Inferior parietal cortex (tissue), 1 donor: ENCODE results near the gene C5orf15.
A peak's percentile ranks its signal among the peaks of the same experiment; 100 is the strongest.
"Not testable (repeated sequence)": the region's sequence is repeated elsewhere in the genome, so short reads cannot be mapped to it uniquely, and the experiment has no call there.

Experiments used
- DNase-seq: peaks from one replicate; pipeline ENCODE4 v3.0.0-alpha.2; 2016; ENCODE audit errors: extremely low spot score

Gene C5orf15

DNA sequence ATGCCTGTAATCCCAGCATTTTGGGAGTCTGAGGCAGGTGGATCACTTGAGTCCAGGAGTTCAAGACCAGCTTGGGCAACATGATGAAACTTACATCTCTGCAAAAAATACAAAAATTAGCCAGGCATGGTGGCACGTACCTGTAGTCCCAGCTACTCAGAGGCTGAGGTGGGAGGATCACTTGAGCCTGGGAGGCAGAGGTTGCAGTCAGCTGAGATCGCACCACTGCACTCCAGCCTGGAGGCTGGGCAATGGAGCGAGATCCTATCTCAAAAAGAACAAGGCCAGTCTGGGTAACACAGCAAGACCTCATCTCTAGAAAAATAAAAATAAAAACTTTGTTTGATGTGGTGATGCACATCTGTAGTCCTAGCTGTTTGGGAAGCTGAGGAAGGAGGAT is 30.8 kb downstream of the C5orf15 start:
- not testable (repeated sequence) for DNase-seq

DNA sequence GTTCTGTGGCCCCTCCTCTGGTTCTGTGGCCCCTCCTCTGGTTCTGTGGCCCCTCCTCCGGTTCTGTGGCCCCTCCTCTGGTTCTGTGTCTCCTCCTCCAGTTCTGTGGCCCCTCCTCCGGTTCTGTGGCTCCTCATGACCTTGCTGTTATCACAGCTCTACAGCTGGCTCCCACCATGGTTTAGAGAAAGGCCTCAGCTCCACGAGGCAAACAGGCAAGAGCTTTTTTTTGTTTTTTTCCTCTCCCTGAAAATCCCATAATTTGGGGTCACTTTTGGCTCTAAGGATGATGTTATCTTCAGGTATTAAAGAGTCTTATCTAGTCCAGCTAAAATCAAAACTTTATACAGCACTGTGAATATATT is 31.8 kb downstream of the C5orf15 start:
- no peak for DNase-seq

DNA sequence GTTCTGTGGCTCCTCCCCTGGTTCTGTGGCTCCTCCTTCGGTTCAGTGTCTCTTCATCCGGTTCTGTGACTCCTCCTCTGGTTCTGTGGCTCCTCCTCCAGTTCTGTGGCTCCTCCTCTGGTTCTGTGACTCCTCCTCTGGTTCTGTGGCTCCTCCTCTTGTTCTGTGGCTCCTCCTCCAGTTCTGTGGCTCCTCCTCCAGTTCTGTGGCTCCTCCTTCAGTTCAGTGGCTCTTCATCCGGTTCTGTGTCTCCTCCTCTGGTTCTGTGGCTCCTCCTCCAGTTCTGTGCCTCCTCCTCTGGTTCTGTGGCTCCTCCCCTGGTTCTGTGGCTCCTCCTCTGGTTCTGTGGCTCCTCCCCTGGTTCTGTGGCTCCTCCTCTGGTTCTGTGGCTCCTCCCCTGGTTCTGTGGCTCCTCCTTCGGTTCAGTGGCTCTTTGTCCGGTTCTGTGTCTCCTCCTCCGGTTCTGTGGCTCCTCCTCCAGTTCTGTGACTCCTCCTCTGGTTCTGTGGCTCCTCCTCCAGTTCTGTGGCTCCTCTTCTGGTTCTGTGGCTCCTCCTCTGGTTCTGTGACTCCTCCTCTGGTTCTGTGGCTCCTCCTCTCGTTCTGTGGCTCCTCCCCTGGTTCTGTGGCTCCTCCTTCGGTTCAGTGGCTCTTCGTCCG is 32.3 kb downstream of the C5orf15 start:
- DNase-seq, result not testable (repeated sequence)

DNA sequence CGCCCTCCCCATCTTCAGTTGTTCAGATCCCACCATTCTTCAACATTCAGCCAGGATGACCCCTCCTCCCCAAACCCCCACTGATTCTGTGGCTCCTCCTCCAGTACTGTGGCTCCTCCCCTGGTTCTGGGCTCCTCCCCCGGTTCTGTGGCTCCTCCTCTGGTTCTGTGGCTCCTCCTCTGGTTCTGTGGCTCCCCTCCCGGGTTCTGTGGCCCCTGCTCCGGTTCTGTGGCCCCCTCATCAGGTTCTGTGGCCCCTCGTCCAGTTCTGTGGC is 32.8 kb downstream of the C5orf15 start:
- no peak for DNase-seq

DNA sequence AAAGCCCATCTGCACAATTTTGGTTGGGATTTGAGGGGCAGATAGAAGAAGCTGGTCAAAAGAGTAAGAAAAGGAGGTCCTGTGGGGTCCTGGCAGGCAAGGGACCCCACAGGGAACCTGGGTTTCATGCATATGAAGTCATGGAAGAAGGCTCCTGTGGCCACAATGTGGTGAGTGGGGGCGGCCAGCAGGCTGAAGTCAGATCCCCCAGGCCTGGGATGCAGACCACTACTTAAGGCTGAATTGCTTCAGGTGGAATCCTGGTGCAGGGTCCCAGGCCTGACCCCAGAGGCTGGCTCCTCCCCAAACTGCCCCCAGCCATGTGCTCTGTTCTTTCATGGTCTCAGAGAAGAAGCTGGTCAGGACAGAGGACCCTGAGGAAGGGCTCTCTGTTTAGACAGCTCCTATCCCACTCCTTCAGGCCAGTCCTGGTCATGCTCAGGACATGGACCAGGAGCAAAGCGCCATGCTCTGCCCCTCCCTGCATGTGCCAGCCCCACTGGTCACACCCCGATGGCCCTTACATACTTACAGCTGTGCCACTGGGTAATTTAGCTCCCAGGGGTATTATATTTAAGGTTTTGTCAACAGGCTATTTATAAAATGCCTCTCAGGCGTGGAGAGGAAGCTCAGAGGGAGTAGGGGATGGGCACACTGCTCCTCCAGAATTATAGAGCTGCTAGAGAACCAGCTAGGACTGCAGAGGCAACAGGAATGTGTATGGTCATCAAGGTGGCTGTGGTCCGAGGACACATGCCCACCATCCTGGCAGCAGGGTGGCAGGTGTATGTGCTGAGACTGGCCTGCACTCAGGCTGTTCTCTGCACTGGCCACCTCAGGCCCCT is 33.4 kb downstream of the C5orf15 start:
- DNase-seq, result no peak

DNA sequence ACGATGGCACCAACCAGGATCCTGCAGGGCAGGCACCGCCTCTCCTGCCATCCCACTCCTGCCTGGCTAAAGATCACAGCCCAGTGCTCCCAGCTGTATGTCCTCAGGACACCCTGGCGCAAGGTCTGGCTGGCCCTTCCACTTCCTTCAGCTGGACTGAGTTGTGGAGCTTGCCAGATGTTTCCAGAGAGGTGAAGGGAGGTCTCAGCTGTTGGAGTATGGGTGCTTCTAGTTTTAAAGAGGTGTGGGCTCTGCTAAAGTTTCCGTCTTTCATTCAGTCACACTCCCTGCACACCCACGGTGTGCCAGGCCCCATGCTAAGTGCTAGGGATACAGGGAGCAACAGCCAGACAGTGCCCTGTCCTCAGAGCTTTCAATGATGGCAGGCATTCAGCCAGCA is 34.1 kb downstream of the C5orf15 start:
- DNase-seq, result no peak

DNA sequence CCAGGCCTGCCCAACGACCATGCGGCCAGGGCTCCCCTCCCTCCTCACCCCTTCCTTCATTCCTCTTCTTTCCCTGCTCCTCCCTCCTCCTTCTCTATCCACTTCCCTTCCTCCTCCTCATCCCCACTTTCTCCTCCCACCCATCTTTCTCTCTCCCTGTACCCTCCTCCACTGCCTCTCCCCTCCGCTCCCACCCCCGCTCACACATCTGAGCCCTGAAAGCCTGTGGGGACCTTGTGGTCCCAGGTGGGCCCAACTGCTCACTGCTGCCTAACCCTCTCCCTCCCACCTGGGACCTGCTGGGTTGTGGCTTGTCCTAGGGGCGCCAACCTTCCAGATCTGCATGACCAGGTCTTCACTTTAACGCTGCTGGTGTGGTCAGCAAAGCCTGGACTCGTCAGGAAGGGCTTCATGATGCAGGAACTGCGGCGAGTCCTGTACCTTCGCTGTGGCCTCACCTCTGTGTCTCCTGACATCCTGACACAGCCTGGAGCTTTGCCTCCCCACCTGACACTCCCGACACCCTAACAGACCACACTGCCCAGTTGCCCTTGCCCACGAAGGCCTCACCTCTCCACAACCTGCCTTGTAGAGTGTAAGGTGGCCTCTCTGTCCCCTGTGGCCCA is 34.6 kb downstream of the C5orf15 start:
- DNase-seq, result no peak

DNA sequence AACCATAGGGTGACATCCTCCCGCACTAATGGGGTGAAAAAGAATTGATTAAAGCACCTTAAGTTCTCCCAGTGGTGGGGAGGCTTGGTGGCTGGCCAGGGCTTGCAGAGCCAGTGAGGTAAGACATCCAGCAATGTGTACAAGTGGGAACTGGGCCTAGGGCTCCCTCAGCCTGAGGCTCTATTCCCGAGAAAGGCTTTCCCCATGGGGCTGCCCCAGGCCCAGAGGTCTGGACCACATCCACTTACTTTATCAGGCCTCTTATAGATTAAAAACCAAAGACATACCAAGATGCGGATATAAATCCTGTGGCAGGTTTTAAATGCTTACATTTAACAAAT is 35.3 kb downstream of the C5orf15 start:
- DNase-seq, result no peak

DNA sequence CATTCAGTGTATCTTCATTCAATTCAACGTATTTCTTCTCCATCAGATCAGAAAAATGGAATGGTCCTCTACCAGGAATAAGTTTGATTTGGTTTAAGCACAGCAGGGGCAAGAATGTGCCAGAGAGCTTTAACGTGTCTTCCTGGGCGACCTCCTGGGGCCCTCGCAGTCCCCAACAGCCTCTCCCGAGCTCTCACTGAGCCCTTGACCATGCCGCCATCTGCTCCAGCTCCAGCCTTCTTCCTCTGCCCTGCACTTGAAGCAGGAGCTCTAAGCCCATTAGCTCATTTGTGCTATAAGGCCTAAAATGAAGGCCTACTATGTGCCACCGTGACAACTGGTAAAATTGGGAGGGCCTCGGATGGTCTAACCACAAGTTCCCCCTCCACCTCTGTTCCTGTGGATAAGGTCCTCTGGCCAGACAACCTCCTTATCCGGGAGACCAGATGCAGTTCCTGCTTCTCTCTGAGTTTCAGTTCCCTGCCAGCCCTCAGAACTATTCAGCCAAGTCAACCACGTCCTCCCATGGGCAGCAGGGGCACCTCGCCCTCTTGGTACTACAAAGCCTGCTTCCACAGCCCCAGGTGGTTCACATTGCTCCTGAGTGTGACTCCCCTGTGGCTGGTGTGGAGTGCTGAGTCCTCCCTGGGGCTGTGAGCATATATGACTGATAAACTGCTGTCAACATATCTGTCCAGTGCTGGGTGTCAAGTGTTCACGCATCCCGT is 35.8 kb downstream of the C5orf15 start:
- no peak for DNase-seq

DNA sequence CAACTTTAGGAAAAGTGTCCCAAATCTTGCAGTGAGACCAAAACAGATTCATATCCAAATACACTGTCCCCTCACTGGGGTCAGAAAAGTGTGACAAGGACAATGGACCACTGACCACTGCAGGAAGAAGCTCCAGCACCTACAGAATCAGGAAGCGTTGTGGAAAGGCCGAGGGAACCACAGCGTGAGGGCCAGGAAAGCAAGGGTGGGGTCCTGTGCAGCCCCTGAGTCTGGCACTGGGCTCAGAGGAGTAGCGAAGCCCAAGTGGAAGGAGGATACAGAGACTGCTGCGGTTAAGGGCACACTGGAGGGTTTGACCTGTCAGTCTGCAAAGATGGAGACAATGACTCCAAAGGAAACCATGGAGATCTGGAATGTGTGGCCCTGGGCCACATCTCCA is 36.9 kb downstream of the C5orf15 start:
- no peak for DNase-seq

DNA sequence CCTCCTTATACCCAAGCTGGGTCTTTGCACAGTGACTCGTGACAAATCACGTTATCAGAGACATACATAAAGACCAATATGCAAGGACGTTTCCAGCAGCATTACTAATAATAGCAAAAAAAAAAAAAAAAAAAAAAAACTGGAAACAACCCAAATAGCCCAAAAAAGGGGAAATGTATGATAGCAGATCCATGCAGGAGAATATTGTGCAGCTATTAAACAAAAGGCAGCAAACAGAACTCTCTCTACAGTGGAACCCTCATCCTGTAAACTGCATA is 37.7 kb downstream of the C5orf15 start:
- DNase-seq, result no peak

DNA sequence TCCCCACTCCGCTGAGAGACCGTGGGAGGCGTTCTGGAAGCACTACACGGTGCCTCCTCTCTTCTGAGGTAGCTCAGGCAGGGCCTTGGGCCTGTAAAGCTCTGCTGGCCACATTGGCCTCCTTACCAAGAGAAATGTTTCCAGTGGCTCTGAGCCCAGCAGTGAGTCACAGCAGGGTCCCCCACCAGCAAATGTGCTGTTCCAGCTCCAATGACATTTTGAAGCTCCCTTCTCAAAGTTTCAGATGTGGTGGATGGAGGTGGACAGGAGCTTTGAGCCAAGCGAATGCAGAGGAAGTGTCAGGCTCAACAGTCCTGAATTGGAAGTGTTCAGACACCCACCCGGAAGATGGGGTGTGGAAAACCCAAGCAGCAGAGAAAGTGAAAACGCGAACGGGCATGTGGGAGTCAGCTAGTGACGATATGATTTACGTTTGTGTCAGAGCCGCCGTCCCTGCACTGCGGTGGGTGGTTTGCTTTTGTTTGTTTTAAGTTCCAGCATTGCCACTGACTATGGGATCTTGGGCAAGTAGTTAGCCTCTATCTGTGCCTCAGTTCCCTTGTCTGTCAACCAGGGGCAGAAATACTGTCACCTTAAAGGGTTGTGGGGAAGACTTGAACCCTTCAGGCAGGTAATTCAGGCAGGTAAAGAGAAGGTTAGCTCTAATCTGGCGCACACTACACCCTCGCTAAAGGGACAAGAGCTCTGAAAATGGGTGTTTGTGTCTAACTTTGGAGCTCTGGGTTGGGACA is 38.2 kb downstream of the C5orf15 start:
- peak; percentile 60 for DNase-seq

DNA sequence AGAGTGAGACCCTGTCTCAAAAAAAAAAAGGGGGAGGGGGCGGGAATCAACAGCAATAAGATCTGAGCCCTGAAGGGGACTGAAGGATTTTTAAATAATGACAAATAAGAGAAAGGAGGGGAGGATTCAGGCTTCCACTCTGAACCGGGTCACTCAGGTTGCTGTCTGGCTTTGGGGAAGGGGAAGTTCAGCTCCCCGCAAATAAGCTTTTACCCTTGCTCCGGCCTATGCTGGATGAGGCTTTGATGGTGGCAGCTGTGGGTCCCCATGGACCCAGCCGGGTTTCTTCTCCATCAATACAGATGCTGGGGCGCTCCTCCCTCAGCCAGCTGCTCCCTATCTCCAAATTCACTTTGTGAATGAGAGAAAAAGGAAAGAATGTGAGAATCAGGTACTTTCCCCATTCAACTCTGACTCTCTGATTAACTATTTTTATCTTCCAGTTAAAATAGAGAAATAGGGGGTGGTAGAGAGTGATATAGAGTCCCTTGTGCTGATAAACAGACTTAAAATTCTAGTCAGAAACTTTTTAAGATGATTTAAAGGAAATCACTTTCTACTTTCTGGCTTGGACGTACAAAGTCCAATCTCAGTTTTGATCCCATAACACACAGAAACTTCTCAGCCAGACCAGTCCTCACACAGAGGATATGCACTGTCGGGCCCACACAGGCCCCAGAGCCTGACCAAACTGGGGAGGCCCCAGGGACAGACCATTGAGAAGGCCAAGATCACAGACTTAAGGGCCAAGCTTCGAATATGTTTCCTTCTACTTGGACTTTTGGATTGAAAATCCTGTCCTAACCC is 39.6 kb downstream of the C5orf15 start:
- no peak for DNase-seq

DNA sequence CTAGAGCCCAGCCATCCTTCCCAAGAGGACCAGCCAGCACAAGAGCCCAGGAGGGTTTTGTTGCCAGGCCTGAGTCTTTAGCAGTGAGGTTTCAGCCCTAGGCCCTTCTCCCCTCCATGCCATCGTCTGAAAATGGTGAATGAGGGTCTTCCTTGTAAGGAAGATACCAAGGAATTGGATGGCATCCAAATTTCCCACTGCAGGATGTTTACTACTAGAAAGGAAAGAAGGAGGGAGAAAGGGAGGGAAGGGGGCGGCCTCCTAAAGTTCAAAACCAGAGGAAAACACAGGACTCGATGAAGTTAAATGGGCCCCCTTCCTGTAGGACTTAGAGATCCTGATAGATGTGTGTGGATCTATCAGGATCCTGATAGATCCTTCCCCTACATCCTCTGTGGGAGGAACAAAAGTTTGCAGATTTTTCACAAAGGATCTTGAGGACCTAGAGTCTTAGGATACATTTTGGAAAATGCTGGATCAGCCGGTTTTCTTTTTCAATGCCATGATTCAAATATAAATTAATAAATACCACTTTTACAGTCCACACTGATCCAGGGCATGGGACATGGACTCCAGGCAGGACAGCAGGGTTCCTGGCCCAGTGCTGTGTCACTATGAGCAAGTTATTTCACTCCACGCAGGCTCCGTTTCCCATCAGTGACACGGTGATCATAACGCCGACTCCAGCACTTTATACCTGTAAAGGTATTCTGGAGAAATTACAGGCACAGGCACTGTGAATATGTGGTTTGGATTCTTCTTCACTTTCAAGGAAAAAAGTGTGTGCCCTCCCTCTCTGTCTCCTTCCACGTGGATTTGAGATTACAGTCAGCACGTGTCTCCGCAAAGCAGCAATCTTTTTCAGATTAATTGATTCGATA is 40.9 kb downstream of the C5orf15 start:
- DNase-seq, result no peak

DNA sequence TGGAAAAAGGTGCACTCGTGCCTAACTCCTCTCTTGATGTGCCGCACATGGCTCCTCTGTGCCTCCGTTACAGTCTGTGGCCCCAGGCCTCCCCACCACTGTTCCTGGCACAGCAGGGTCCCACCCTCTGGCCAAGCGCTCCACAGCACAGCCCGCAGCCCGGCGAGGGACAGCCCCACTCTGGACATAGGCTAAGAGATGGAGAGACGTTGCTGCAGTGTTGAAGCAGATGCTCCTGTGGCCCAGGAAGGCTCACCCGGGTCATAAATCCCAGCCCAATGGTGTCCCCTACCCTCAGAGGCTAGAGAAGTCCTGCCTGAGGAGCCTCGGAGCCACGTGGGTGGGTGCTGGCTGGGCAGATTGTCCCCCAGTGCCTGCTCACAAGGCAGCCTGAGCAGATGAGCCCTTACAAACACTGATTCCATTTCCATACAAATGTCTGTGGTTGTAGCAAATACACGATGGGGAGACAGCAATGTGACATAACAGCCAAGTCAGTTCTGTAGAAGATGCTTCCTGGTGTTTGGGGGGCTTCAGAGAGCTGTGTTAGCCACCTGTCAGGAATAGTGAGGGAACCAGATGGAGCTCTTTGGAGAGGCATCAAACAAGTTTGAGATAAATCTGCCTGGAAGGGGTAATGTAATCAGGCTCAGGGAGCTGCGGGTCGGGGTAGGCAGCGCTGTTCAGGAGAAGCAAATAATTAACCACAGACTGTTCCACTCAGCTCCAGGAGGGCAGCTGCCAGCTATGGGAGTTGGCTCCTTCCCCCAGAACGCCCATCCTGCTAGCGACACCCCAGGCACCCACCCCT is 41.7 kb downstream of the C5orf15 start:
- no peak for DNase-seq

DNA sequence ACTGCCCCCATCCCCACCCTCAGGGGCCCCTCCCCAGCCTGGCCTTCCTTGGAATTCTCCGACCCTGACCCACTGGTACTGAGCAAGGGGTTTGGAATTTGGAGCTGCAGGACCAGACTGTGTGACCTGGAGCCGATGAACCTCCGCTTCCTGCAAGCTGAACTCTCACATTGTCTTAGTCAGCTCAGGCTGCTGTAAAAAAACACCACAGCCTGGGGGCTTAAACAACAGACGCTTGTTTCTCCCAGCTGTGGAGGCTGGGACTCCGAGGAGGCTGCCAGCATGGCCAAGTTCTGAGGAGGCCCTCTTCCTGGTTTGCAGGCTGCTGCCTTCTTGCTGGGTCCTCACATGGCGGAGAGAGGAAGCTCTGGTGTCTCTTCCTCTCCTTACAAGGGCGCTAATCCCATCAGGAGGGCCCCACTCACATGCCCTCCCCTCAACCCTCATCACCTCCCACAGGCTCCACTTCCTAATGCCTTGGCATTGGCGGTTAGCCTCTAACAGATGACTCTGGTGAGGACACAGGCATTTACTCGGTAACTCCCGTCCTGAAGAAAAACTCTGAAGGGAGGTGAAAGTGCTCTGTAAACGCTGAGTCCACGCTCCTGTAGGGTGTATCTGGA is 42.4 kb downstream of the C5orf15 start:
- no peak for DNase-seq

DNA sequence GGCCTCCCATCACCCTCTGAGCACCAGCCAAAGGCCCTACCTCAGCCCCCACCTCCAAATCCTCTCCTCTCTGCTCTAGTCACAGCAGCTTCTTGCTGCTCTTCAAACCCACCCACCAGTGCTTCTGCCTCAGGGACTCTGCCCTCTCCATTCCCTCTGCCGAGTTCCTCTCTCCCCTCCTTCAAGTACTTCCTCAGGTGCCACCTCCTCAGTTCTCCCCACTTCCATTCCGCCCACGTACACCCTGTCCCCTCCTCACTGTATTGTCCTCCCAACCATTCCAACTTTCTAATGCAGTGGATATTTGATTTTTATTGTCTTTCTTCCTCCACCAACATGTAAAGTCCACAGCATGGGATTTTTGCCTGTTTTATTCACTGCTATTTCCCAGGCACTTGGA is 43.2 kb downstream of the C5orf15 start:
- DNase-seq, result no peak

DNA sequence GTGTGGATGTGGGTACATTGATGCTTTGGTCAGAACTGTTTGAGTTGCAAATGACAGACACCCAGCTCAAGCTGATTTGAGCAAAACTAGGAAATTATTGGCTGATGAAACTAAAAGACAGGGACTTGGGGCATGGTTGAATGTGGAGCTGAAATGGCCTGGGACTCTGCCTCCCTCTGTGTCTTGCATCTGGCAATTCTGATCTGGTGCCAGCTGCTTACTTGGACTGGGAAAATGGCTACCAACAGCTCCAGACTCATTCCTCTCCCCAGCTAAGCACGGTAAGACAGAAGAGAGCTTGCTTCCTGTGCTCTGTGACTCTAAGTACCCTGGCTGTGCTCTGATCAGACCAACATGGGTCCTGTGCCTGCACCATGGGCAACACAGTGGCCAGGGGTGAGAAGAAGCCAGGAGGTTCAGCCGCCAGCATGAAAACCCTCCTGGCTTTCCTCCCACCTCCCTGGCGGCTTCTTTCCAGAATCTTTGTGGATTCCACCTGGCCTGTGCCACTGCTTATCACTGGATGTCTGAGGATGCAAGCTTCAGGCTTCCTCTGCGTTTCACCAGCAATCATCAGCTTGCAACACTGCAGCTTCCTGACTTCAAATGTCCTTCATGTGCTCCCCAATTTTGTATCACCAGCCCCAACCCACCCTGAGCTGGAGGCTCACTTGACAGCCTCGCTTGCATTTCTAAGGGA is 44.1 kb downstream of the C5orf15 start:
- DNase-seq, result no peak
